Glomerular visceral epithelial cell (primary cell): ENCODE measurements around the gene KEL.

Experiments
- DNase-seq: peaks from one replicate; pipeline ENCODE4 v3.0.0-alpha.2; 2016; ENCODE audit errors: extremely low spot score

Gene KEL

DNA sequence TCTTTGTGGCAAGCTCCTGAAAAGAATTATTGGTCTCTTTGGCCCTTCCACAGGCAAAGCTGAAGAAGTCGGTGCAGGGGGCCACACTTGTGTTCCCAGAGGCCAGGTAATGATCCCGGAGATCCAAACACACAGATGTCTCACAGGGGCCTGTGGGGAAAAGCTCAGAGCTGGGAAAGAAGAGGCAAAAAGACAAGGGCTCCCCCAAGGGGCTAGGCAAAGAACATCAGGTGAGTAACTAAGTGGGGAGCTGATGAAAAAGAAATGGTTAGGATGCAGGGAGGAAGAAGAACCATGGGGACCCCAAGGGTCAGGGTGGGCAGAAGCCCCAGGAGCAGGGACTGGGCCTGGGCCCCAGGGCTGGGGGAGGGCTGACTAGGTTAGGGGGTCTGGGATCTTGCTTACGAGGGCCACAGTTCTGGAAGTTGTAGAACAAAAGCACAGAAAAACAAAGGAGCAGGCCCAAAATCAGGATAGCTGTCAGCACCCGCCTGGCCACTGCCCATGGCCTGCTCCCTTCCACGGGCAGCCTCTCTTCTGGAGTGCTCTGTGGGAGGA, 1.1 kb downstream of the KEL start:
- no peak for DNase-seq

DNA sequence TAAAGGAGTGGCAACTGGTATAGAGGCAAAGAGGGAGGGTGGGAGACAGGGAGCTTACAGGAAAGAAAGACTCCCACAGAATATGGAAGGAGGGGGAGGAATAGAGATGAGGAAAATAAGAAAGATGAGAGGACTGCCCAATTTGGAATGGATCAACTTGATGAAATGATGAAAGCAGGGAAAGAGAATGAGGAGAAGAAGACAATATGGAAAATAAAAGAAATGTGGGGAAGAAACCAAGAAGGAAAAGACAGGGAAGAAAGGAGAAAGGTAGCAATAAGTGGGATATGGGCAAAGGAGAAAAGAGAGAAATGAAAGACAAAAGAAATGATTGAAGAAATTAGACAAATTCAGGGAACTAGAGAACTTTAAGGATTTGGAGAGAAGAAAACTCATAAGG, 3.0 kb downstream of the KEL start:
- no peak for DNase-seq

DNA sequence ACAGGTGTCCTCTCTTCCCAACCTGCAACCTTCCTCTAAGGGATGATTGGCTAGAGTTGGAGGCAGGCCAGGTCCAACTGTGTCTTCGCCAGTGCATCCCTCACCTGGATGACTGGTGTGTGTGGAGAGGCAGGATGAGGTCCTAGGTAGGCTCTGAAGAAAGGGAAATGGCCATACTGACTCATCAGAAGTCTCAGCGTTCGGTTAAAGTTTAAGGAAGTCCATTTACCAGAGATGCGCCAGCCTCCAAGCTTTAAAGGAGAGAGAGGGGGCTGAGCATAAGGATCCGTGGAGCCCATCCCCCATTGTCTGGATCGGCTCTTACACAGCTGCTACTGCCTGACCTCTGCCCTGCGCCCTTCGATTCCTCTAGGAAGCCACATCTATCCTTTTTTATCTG, 4.4 kb downstream of the KEL start:
- DNase-seq, result no peak

DNA sequence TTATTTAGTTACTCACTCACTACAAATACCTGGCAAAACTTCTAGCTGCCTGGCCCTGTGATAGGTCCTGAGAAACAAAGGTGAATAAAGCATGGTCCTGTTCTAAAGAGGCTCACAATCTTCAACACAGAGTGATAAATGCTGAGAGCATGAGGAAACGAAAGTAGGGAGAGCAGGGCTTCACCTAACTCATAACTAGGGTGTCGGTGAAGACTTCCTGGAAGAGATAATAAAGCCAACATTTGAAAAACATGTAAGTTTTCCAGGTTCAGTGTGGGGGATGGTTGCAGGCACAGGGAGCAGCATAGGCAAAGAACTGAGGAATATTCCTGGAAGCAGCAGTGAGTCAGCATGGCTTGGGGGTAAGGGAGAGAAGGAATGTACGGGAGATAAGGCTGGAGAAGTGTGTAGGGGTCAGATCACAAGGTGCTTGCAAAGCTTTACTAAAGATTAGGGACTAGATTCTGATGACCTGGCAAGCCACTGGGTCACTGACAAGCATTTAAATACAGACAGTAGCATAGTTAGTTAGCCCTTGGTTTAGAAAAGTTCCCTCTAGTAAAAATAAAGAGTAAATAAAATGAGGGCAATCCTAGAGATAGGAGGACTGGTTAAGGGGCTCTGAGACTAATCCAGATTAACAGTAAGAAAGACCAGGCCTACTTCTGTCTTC, 5.1 kb downstream of the KEL start:
- DNase-seq, result no peak

DNA sequence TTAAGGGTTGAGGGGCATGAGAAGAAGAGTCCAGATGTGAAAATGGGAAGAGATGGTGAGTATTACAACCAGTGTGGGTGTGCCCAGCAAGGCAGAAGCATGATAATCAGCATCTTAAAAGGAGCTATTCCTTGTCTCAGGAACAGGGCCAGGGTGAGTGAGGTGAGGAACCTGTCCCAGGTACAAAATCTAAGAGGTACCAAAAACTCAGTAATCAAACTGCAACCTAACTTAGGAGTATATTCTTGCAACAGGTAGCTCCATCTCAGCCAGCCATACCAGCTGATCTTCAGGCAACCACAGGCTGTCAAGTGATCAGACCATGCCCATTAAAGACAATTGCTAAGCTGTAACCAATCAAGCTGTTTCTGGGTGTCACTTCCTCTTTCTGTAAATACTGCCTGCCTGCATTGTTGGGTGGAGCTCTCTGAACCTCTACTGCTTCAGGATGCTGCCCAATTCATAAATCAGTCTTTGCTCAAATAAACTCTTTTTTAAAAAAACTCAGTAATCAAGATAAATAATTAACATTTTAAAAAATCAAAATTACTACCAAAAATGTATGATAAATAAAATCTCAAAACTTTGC, 7.4 kb downstream of the KEL start:
- no peak for DNase-seq

DNA sequence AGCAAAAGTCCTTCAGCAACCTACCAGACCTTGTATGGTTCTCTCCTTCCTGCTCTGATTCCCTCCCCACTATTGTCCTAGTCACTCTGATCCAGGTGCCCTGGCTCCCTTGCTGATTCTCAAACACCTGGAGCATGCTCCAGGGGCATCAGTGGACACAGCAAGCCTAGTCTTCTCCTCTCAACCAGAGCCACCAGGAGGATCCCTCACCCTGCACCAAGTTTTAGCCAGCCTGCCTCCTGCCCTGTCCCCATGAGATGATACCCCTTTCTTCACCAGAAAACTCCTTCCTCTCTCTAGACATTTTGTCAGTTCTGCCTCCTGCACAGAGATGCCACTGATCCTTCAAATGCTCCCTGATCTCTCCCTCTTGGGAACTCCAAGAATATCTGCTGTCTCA, 11.9 kb downstream of the KEL start:
- DNase-seq, result no peak

GRCh38 chr7:142948603-142949002, 13.6 kb downstream of the KEL start:
- no peak for DNase-seq

GRCh38 chr7:142945001-142945400, 17.2 kb downstream of the KEL start:
- DNase-seq, result no peak

GRCh38 chr7:142943706-142944268, 18.4 kb downstream of the KEL start:
- DNase-seq, result no peak

- no peak for DNase-seq
Observed at GRCh38 chr7:142942746-142943145, 19.4 kb downstream of the KEL start.

GRCh38 chr7:142941541-142941940, 20.6 kb downstream of the KEL start:
- DNase-seq, result no peak

GRCh38 chr7:142940966-142941535, 21.1 kb downstream of the KEL start:
- DNase-seq, result no peak

GRCh38 chr7:142939226-142939910, 22.8 kb downstream of the KEL start, which contains the start of gene LLCFC1:
Gene LLCFC1 (plus strand): TSS chr7:142939484. CDS start chr7:142939622, 138 bp downstream.
- no peak for DNase-seq

DNA sequence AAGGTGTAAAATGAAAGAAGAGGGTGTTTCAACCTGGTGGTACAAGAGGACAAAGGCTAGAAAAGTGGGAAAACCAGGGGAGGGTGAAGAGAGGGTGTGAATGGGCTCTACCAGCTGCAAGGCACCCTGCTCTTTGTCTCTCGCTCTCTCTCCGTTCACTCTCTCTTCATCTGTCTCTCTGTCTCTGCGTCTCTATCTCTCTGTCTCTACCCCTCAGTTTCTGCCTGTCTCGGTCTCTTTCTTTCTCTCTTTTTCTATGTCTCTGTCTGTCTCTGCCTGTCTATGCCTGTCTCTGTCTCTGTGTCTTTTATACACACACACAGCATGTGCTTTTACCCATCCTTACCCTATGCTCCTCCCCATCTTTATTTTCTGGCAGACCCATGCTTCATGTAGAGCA, 23.6 kb downstream of the KEL start:
- no peak for DNase-seq

GRCh38 chr7:142935941-142936565, 26.1 kb downstream of the KEL start:
- DNase-seq, result no peak

DNA sequence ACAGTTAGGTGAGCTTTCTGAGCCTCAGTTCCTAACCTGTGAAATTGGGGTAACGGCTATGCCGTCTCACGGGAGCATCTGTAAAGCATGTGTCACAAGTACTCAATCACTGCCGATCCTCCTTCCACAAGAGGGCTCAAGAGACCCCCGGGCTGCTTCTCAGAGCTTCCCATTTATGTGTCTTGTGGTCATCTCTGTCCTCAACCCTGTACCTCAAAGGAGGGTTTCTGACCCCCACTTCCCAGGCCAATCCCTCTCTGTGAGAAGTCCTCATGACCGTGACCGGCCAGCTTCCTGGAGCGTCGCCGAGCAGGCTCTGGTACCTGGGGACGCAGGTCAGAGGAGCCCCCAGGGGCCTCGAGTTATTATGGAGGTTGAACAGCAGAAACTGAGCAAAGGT, 28.1 kb downstream of the KEL start:
- no peak for DNase-seq

GRCh38 chr7:142933624-142934023, 28.5 kb downstream of the KEL start, which contains the start of gene TRPV5:
Gene TRPV5 (minus strand): TSS chr7:142933746. CDS start chr7:142933459, 287 bp downstream.
- no peak for DNase-seq

DNA sequence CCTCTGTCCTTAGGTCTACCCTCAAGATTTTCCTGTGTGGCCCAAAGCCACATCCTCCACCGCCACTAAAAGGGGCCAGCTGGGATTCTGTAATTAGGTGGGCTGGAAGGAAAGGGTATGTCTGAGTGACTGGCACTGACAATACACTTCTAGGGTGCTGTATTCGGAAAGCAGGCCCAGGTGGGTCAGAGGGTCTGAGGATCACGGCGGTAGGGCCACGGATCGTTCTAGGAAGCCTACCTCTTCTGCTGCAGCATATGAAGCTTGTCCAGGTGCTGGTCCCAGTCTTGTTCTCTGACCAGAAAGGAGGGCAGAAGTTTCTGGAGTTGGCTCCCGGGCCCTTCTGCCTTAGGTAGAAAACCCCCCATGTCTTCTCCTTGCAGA, 29.1 kb downstream of the KEL start:
- DNase-seq, result no peak

DNA sequence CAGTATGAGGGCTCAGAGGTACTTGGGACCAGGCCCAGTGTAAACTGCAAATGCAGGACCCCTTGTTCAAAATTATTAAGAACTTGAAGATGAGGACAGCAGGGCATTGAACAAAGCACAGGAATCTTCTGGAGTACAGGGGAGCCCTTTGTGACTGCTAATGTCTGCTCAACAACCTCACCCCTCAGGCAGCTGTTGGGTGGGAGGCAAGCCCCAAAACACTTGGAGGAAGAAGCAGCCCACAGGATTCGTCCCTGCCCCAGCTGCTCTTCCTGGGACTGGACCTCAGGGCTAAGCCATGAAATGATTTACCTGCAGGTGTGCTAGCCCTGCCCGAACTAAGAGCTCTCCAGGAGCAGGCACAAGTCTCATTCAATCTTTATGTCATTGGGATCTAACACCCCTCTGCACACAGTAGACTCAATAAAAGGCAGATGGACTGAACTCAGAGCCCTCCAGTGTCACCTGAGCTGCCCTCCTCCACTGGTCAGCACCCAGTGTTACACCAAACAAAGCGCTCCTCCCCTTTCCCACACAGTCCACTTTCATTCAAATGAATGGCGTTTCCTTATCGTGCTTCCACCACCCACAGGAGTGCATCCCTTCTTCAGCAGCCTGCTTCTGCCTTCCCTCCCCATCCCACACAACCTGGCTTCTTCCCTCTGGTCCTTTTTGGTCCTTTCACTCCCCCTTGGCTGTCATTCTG, 29.6 kb downstream of the KEL start:
- no peak for DNase-seq

GRCh38 chr7:142930126-142930730, 31.9 kb downstream of the KEL start:
- no peak for DNase-seq

DNA sequence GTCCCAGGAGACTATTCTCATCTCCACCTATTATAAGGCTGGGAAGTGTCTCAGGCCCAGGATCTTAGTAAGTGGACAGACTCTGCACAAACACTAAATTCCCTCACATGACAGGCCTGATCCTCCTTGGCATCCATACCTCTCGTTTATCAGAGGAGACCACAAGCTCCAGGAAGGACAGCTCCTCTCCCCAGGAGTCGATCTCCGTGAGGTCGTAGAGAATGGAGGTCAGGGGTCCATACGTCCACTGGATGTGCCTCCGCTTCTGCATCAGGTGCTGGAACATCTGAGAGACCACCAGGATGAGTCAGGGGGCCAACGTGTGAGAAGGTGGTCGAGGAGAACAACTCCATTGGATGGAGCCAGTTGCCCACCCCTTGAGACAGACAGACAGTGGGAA, 34.2 kb downstream of the KEL start:
- DNase-seq, result no peak
